SH-SY5Y (cell line): Measurements from ENCODE around the gene MYL7.

Experiments used
- GATA2 ChIP-seq: IDR thresholded peaks from 2 replicates; pipeline ENCODE4 v1.6.1; 2011; ENCODE audit warnings: mild to moderate bottlenecking, low read depth, low read length
- GATA3 ChIP-seq: IDR thresholded peaks from 2 replicates; pipeline ENCODE4 v1.6.1; 2011; ENCODE audit warnings: low read depth, mild to moderate bottlenecking, low read length, moderate library complexity

GRCh38 chr7:44094883-44095592 lies 46.1 kb downstream of the MYL7 start:
- TF ChIP-seq GATA3 = no peak
- TF ChIP-seq GATA2 = no peak
